A673 (cell line): ENCODE data around the gene UBASH3A. TPM values are rescaled to one million over a fixed set of nuclear protein-coding genes. Genes with fewer than 3 reads are reported as not detected.

ENCODE experiments used
- BruUV-seq: library from RNA; stranded (reverse); fragments of 400-500 nt; replicated peaks from 2 replicates; lab custom pipeline; 2021; lab: Mats Ljungman, UMichigan
- CTCF ChIA-PET: fragments of 300-600 bp; sonication (Branson Sonifier 250); formaldehyde crosslinking; loops from one replicate; lab custom pipeline; 2022; ENCODE audit warnings: antibody characterized with exemption; lab: Charles Lee
- POLR2A ChIA-PET: fragments of 300-600 bp; sonication (Branson Sonifier 250); formaldehyde crosslinking; loops from one replicate; lab custom pipeline; 2022; ENCODE audit warnings: antibody characterized with exemption; ENCODE audit not compliant: low non-redundant PET; lab: Charles Lee
- DNase-seq: peaks from one replicate; pipeline ENCODE4 v3.0.0-alpha.2; 2015; ENCODE audit warnings: low spot score
- H3K27ac ChIP-seq: fragments of 200-600 bp; sonication (generic); 2 replicates; pipeline ENCODE4 v1.5.1; 2016; ENCODE audit warnings: mixed run types, low read depth, mild to moderate bottlenecking, mixed read lengths, antibody characterized with exemption, low read length; ENCODE audit not compliant: poor library complexity, severe bottlenecking
- H3K27me3 ChIP-seq: fragments of 200-600 bp; sonication (generic); replicated peaks from 2 replicates; pipeline ENCODE4 v1.6.1; 2017; ENCODE audit warnings: mixed run types, low read depth, mild to moderate bottlenecking, mixed read lengths, antibody characterized with exemption, low read length; ENCODE audit not compliant: insufficient read depth, poor library complexity
- H3K36me3 ChIP-seq: fragments of 200-600 bp; sonication (generic); 2 replicates; pipeline ENCODE4 v1.6.1; 2016; ENCODE audit warnings: mixed run types, mild to moderate bottlenecking, mixed read lengths, antibody characterized with exemption, low read length; ENCODE audit not compliant: insufficient read depth, poor library complexity, severe bottlenecking
- H3K4me1 ChIP-seq: fragments of 200-600 bp; sonication (generic); 2 replicates; pipeline ENCODE4 v1.6.1; 2017; ENCODE audit warnings: mixed run types, mild to moderate bottlenecking, mixed read lengths, antibody characterized with exemption, low read length; ENCODE audit not compliant: insufficient read depth, poor library complexity, severe bottlenecking
- H3K4me3 ChIP-seq: fragments of 200-600 bp; sonication (generic); 2 replicates; pipeline ENCODE4 v1.5.1; 2016; ENCODE audit warnings: low read depth, mixed run types, mild to moderate bottlenecking, mixed read lengths, low read length; ENCODE audit not compliant: poor library complexity, severe bottlenecking
- H3K9me3 ChIP-seq: fragments of 200-600 bp; sonication (generic); 2 replicates; pipeline ENCODE4 v1.6.1; 2016; ENCODE audit warnings: mixed run types, low read depth, mild to moderate bottlenecking, mixed read lengths, antibody characterized with exemption, low read length; ENCODE audit not compliant: poor library complexity, severe bottlenecking
- CTCF ChIP-seq: fragments of 300-800, 200-600 bp; sonication (generic); conservative IDR thresholded peaks from 2 replicates; pipeline ENCODE4 v1.5.1; 2017; ENCODE audit warnings: low read depth, mild to moderate bottlenecking, antibody characterized with exemption, low read length, moderate library complexity, mixed read lengths
- EZH2 ChIP-seq: fragments of 200-600 bp; sonication (generic); IDR thresholded peaks from 2 replicates; pipeline ENCODE4 v1.6.1; 2017; ENCODE audit warnings: borderline replicate concordance, low read depth, mild to moderate bottlenecking, mixed read lengths, antibody characterized with exemption, low read length; ENCODE audit not compliant: poor library complexity, severe bottlenecking
- intact Hi-C: fragments of 100-400 bp; cut with micrococcal nuclease; formaldehyde crosslinking; loops from one replicate; pipeline ENCODE4 v1.10.0; 2022; ENCODE audit not compliant: unreplicated experiment
- total RNA-seq: library from RNA; stranded (reverse); gene quantifications from 2 replicates; pipeline ENCODE4 v1.2.3, GENCODE V29; 2021

The UBASH3A gene
- total RNA-seq, 1 experiment from 2014 or later: not detected

- no peak for DNase-seq
- ChIA-PET POLR2A (no interaction called here), CTCF (interaction anchor here (0.6 to 0.7 kb wide), 2 partner anchors 146 to 701 kb away, joined by 3 read pairs; no protein-coding TSS in a partner anchor)
- no peak overlapping the region for H3K4me3 ChIP-seq
- intact Hi-C loops: loop anchor here (10.0 kb wide), 1 partner anchor 840 kb away; no protein-coding TSS in a partner anchor
- no peak overlapping the region for H3K27ac ChIP-seq
- peaks cover 19% of the 10 kb centered on the region for H3K4me1 ChIP-seq
- H3K9me3 ChIP-seq: no peaks in the 10 kb centered on the region
- H3K27me3 ChIP-seq: no peaks in the 10 kb centered on the region
- no TSS peak for BruUV-seq
- H3K36me3 ChIP-seq: no peaks in the 10 kb centered on the region
- TF ChIP-seq CTCF (no peak), EZH2 (no peak)
These were observed 51.5 kb downstream of the UBASH3A start for GRCh38 chr21:42455196-42455595.

- TF ChIP-seq EZH2: no peak
- no peak for TF ChIP-seq CTCF
- Histone ChIP-seq H3K36me3 (no peaks in the 10 kb centered on the region), H3K27me3 (no peaks in the 10 kb centered on the region), H3K4me1 (peaks cover 19% of the 10 kb centered on the region), H3K27ac (no peak overlapping the region), H3K9me3 (no peaks in the 10 kb centered on the region), H3K4me3 (no peak overlapping the region)
- ChIA-PET POLR2A (no interaction called here), CTCF (interaction anchor here (0.6 to 1.0 kb wide), 3 partner anchors 43 to 236 kb away, joined by 4 to 6 read pairs (median 4); no protein-coding TSS in a partner anchor)
- no peak for DNase-seq
- intact Hi-C loops: loop anchor here (10.0 kb wide), 1 partner anchor 841 kb away; no protein-coding TSS in a partner anchor
- no TSS peak for BruUV-seq
These were observed 52.2 kb downstream of the UBASH3A start for GRCh38 chr21:42455754-42456440.

- ChIA-PET CTCF (interaction anchor here (0.5 to 1.0 kb wide), 4 partner anchors 42 to 236 kb away, joined by 4 to 8 read pairs (median 5); no protein-coding TSS in a partner anchor), POLR2A (no interaction called here)
- no peak overlapping the region for H3K4me3 ChIP-seq
- no peaks in the 10 kb centered on the region for H3K27me3 ChIP-seq
- no peaks in the 10 kb centered on the region for H3K9me3 ChIP-seq
- intact Hi-C loops: loop anchor here (10.0 kb wide), 1 partner anchor 842 kb away; no protein-coding TSS in a partner anchor
- peaks cover 19% of the 10 kb centered on the region for H3K4me1 ChIP-seq
- H3K27ac ChIP-seq: no peak overlapping the region
- TF ChIP-seq CTCF: no peak
- no peak for TF ChIP-seq EZH2
- H3K36me3 ChIP-seq: no peaks in the 10 kb centered on the region
- peak; percentile 86 for DNase-seq
- no TSS peak for BruUV-seq
These were observed 52.8 kb downstream of the UBASH3A start for GRCh38 chr21:42456457-42456856.
